WTC11 (cell line): Measurements from ENCODE around the gene LYPLA2. TPM values are rescaled to one million over a fixed set of nuclear protein-coding genes. Genes with fewer than 3 reads are reported as not detected.
"Not testable (repeated sequence)": the region's sequence is repeated elsewhere in the genome, so short reads cannot be mapped to it uniquely, and the experiment has no call there.

Experiments
- ATAC-seq: fragments of 200-7000 bp; cut with Tn5 transposase; 2 replicates; pipeline ENCODE4 v1.10.0; 2021; ENCODE audit warnings: mild to moderate bottlenecking, moderate library complexity
- CTCF ChIA-PET: fragments of 300-600 bp; sonication (Branson Sonifier 250); formaldehyde crosslinking; loops from one replicate; lab custom pipeline; 2021; ENCODE audit warnings: antibody characterized with exemption; lab: Charles Lee
- POLR2A ChIA-PET: fragments of 350-600 bp; sonication (Branson Sonifier 250); formaldehyde crosslinking; loops from one replicate; lab custom pipeline; 2021; ENCODE audit warnings: antibody characterized with exemption; lab: Charles Lee
- DNase-seq: peaks from one replicate; pipeline ENCODE4 v3.0.0; 2021; ENCODE audit warnings: low spot score
- H3K27ac Mint-ChIP-seq: 2 replicates; pipeline ENCODE4 v1.8.0; 2021; ENCODE audit warnings: mixed read lengths
- H3K27me3 Mint-ChIP-seq: 2 replicates; pipeline ENCODE4 v1.8.0; 2021; ENCODE audit warnings: low read depth, mild to moderate bottlenecking, moderate library complexity, mixed read lengths
- H3K36me3 Mint-ChIP-seq: 2 replicates; pipeline ENCODE4 v1.8.0; 2021; ENCODE audit warnings: mixed read lengths
- H3K4me1 Mint-ChIP-seq: 2 replicates; pipeline ENCODE4 v1.8.0; 2022; ENCODE audit warnings: mixed read lengths
- H3K4me3 Mint-ChIP-seq: 2 replicates; pipeline ENCODE4 v1.8.0; 2021; ENCODE audit warnings: mild to moderate bottlenecking, moderate library complexity, mixed read lengths
- H3K9me3 Mint-ChIP-seq: 2 replicates; pipeline ENCODE4 v1.8.0; 2021; ENCODE audit warnings: mixed read lengths
- ATF1 ChIP-seq: sonication (generic); formaldehyde crosslinking; IDR thresholded peaks from 2 replicates; pipeline ENCODE4 v1.8.1; 2023; ENCODE audit warnings: mild to moderate bottlenecking, moderate library complexity, missing genetic modification reagents
- HMGA2 ChIP-seq: fragments of 250-450 bp; sonication (Bioruptor Pico); IDR thresholded peaks from 2 replicates; pipeline ENCODE4 v1.4.0; 2021; ENCODE audit warnings: mild to moderate bottlenecking, moderate library complexity
- IRF2 ChIP-seq: sonication (generic); formaldehyde crosslinking; IDR thresholded peaks from 2 replicates; pipeline ENCODE4 v1.8.0; 2022; ENCODE audit warnings: low read depth, missing genetic modification reagents, borderline replicate concordance
- NFATC4 ChIP-seq: fragments of 250-450 bp; sonication (Bioruptor Pico); IDR thresholded peaks from 2 replicates; pipeline ENCODE4 v1.9.0; 2021; ENCODE audit warnings: mild to moderate bottlenecking
- SP1 ChIP-seq: sonication (generic); formaldehyde crosslinking; conservative IDR thresholded peaks from 2 replicates; pipeline ENCODE4 v1.8.1; 2022; ENCODE audit warnings: missing genetic modification reagents
- ZNF423 ChIP-seq: fragments of 250-450 bp; sonication (Bioruptor Pico); IDR thresholded peaks from 2 replicates; pipeline ENCODE4 v2.1.2; 2022; ENCODE audit warnings: mild to moderate bottlenecking, moderate library complexity
- total RNA-seq: library from RNA; stranded (reverse); gene quantifications from 3 replicates; pipeline ENCODE4 v1.2.3, GENCODE V29; 2021
- TF ChIP-seq, protein P1 (sequence below): sonication (generic); formaldehyde crosslinking; IDR thresholded peaks from 2 replicates; pipeline ENCODE4 v1.8.0; 2023; ENCODE audit warnings: mild to moderate bottlenecking, missing genetic modification reagents
- TF ChIP-seq, protein P2 (sequence below): sonication (generic); formaldehyde crosslinking; IDR thresholded peaks from 2 replicates; pipeline ENCODE4 v1.8.1; 2023; ENCODE audit warnings: mild to moderate bottlenecking, missing genetic modification reagents, moderate library complexity
- TF ChIP-seq, protein P3 (sequence below): fragments of 250-450 bp; sonication (Bioruptor Pico); IDR thresholded peaks from 2 replicates; pipeline ENCODE4 v1.9.0; 2021; ENCODE audit warnings: mild to moderate bottlenecking, borderline replicate concordance
- TF ChIP-seq, protein P4 (sequence below): sonication (generic); formaldehyde crosslinking; IDR thresholded peaks from 2 replicates; pipeline ENCODE4 v1.8.1; 2022; ENCODE audit warnings: missing genetic modification reagents, borderline replicate concordance
- TF ChIP-seq, protein P5 (sequence below): sonication (generic); formaldehyde crosslinking; IDR thresholded peaks from 2 replicates; pipeline ENCODE4 v1.8.1; 2023; ENCODE audit warnings: mild to moderate bottlenecking, moderate library complexity, missing genetic modification reagents
- TF ChIP-seq, protein P6 (sequence below): sonication (generic); formaldehyde crosslinking; conservative IDR thresholded peaks from 2 replicates; pipeline ENCODE4 v1.8.1; 2023; ENCODE audit warnings: mild to moderate bottlenecking, low read depth, missing genetic modification reagents, moderate library complexity

The LYPLA2 gene
- total RNA-seq, 1 experiment from 2014 or later, result 164 TPM

DNA sequence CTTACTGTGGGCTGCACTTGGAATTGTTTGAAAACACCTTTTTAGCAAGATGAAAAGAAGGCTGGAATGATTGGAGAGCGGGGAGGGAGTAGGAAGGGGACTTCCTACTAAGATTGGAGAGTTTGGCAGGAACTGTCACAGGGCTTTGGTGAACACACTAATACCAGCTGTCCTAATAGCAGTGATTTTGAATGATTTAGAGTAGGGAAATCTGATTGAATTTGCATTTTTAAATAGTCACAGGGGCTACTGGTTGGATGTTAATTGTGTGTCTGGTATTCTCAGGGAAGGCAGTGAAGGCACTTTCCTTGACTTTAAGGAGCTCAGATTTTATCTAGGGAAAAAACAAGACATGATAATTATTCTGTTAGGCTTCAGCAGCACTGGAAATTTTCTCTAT, 36.8 kb downstream of the LYPLA2 start (continued):
- TF ChIP-seq, protein P1, sequence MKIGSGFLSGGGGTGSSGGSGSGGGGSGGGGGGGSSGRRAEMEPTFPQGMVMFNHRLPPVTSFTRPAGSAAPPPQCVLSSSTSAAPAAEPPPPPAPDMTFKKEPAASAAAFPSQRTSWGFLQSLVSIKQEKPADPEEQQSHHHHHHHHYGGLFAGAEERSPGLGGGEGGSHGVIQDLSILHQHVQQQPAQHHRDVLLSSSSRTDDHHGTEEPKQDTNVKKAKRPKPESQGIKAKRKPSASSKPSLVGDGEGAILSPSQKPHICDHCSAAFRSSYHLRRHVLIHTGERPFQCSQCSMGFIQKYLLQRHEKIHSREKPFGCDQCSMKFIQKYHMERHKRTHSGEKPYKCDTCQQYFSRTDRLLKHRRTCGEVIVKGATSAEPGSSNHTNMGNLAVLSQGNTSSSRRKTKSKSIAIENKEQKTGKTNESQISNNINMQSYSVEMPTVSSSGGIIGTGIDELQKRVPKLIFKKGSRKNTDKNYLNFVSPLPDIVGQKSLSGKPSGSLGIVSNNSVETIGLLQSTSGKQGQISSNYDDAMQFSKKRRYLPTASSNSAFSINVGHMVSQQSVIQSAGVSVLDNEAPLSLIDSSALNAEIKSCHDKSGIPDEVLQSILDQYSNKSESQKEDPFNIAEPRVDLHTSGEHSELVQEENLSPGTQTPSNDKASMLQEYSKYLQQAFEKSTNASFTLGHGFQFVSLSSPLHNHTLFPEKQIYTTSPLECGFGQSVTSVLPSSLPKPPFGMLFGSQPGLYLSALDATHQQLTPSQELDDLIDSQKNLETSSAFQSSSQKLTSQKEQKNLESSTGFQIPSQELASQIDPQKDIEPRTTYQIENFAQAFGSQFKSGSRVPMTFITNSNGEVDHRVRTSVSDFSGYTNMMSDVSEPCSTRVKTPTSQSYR (CRISPR knock-in tag), result no peak
- TF ChIP-seq ATF1 (CRISPR knock-in tag) (no peak), ZNF423 (CRISPR knock-in tag) (no peak), IRF2 (no peak)
- TF ChIP-seq, protein P2, sequence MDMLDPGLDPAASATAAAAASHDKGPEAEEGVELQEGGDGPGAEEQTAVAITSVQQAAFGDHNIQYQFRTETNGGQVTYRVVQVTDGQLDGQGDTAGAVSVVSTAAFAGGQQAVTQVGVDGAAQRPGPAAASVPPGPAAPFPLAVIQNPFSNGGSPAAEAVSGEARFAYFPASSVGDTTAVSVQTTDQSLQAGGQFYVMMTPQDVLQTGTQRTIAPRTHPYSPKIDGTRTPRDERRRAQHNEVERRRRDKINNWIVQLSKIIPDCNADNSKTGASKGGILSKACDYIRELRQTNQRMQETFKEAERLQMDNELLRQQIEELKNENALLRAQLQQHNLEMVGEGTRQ, result no peak

DNA sequence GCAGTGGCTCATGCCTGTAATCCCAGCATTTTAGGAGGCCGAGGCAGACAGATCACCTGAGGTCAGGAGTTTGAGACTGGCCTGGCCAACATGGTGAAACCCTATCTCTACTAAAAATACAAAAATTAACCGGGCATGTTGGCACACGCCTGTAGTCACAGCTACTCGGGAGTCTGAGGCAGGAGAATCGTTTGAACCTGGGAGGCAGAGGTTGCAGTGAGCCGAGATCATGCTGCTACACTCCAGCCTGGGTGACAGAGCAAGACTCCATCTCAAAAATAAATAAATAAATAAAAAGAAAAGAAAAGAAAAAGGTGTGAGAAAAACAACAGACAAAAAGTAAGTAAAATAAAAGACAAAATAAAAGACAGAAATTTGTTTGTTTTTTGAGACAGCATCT, 43.2 kb downstream of the LYPLA2 start:
- ATAC-seq, DNase-seq, H3K4me3 Mint-ChIP-seq, H3K27ac Mint-ChIP-seq, POLR2A ChIA-PET, H3K9me3 Mint-ChIP-seq, H3K4me1 Mint-ChIP-seq, H3K36me3 Mint-ChIP-seq: not testable (repeated sequence)
- CTCF ChIA-PET, result interaction anchor here (1.3 kb wide), 1 partner anchor 33 kb away, joined by 3 read pairs; no protein-coding TSS in a partner anchor
- peaks cover 20% of the 10 kb centered on the region for H3K27me3 Mint-ChIP-seq

DNA sequence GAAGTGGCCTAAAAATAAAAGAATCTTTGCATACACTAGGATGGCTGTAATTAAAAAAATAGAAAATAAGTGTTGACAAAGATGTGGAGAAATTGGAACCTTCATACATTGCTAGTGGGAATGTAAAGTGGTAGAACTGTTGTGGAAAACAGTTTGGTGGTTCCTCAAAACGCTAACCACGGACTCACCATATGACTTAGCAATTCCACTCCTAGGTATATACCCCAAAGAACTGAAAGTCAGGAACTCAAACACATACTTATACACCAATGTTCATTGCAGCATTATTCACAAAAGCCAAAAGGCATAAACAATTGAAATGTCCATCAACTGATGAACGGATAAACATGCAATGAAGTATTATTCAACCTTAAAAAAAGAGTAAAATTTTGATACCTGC, 45.1 kb downstream of the LYPLA2 start:
- no peak overlapping the region for H3K27ac Mint-ChIP-seq
- CTCF ChIA-PET, result interaction anchor here (1.4 kb wide), 1 partner anchor 25 kb away, joined by 5 read pairs; no protein-coding TSS in a partner anchor
- DNase-seq, result no peak
- POLR2A ChIA-PET, result no interaction called here
- no peak overlapping the region for H3K4me3 Mint-ChIP-seq
- TF ChIP-seq, protein P3, sequence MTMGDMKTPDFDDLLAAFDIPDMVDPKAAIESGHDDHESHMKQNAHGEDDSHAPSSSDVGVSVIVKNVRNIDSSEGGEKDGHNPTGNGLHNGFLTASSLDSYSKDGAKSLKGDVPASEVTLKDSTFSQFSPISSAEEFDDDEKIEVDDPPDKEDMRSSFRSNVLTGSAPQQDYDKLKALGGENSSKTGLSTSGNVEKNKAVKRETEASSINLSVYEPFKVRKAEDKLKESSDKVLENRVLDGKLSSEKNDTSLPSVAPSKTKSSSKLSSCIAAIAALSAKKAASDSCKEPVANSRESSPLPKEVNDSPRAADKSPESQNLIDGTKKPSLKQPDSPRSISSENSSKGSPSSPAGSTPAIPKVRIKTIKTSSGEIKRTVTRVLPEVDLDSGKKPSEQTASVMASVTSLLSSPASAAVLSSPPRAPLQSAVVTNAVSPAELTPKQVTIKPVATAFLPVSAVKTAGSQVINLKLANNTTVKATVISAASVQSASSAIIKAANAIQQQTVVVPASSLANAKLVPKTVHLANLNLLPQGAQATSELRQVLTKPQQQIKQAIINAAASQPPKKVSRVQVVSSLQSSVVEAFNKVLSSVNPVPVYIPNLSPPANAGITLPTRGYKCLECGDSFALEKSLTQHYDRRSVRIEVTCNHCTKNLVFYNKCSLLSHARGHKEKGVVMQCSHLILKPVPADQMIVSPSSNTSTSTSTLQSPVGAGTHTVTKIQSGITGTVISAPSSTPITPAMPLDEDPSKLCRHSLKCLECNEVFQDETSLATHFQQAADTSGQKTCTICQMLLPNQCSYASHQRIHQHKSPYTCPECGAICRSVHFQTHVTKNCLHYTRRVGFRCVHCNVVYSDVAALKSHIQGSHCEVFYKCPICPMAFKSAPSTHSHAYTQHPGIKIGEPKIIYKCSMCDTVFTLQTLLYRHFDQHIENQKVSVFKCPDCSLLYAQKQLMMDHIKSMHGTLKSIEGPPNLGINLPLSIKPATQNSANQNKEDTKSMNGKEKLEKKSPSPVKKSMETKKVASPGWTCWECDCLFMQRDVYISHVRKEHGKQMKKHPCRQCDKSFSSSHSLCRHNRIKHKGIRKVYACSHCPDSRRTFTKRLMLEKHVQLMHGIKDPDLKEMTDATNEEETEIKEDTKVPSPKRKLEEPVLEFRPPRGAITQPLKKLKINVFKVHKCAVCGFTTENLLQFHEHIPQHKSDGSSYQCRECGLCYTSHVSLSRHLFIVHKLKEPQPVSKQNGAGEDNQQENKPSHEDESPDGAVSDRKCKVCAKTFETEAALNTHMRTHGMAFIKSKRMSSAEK, result no peak
- TF ChIP-seq, all 79 proteins: peak for 0
- no peaks in the 10 kb centered on the region for H3K9me3 Mint-ChIP-seq
- peaks cover 8% of the 10 kb centered on the region for H3K4me1 Mint-ChIP-seq
- H3K36me3 Mint-ChIP-seq, result no peaks in the 10 kb centered on the region
- H3K27me3 Mint-ChIP-seq, result peaks cover 22% of the 10 kb centered on the region
- no peak for ATAC-seq

DNA sequence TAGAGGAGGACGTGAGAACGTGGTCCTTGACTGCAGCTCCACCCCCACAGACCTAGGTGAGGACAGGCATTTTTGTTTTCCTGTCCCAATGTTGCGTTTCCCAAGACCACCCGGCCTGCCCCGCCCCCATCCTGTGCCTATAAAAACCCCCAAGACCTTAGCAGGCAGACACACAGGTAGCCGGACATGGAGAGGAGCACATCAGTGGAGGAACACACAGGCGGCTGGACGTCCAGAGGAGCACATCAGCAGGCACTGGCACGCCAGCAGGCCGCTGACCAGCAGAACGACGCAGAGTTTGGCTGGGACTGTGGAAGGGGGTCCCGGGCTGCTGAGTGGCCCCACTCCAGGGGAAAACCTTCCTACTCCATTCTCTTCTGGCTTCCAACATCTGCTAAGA, 47.0 kb downstream of the LYPLA2 start:
- CTCF ChIA-PET, result interaction anchor here (0.8 to 1.0 kb wide), 3 partner anchors 27 to 79 kb away, joined by 3 to 4 read pairs (median 3); no protein-coding TSS in a partner anchor
- DNase-seq, result peak; percentile 16

DNA sequence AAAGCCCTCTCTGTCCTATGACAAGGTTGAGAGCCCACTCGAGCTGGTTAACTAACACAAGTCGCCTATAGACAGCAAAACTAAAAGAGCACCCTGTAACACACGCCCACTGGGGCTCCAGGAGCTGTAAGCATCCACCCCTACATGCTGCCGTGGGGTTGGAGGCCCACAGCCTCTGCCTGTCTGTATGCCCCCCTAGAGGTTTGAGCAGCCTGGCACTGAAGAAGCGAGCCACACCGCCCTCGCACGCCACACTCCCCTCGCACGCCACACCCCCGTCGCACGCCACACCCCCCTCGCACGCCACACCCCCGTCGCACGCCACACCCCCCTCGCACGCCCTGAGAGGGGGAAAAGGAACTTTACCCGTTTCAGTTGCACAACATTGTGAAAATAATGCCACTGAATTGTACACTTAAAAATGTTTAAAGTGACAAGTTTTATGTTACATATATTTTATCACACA, 47.5 kb downstream of the LYPLA2 start:
- ChIA-PET POLR2A (no interaction called here), CTCF (interaction anchor here (0.8 to 1.0 kb wide), 3 partner anchors 27 to 78 kb away, joined by 3 to 4 read pairs (median 3); no protein-coding TSS in a partner anchor)
- peaks cover 8% of the 10 kb centered on the region for H3K4me1 Mint-ChIP-seq
- DNase-seq, result peak; percentile 58
- H3K9me3 Mint-ChIP-seq, result no peaks in the 10 kb centered on the region
- H3K27me3 Mint-ChIP-seq, result peaks cover 35% of the 10 kb centered on the region
- peak; percentile 99 for ATAC-seq
- no peaks in the 10 kb centered on the region for H3K36me3 Mint-ChIP-seq
- H3K4me3 Mint-ChIP-seq, result peak overlapping the region; percentile 73
- no peak overlapping the region for H3K27ac Mint-ChIP-seq
- TF ChIP-seq SP1 (no peak; the same call in 1 of the 2 replicates), HMGA2 (no peak)
- TF ChIP-seq, protein P4, sequence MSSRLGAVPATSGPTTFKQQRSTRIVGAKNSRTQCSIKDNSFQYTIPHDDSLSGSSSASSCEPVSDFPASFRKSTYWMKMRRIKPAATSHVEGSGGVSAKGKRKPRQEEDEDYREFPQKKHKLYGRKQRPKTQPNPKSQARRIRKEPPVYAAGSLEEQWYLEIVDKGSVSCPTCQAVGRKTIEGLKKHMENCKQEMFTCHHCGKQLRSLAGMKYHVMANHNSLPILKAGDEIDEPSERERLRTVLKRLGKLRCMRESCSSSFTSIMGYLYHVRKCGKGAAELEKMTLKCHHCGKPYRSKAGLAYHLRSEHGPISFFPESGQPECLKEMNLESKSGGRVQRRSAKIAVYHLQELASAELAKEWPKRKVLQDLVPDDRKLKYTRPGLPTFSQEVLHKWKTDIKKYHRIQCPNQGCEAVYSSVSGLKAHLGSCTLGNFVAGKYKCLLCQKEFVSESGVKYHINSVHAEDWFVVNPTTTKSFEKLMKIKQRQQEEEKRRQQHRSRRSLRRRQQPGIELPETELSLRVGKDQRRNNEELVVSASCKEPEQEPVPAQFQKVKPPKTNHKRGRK (CRISPR knock-in tag), result no peak
- TF ChIP-seq, protein P5, sequence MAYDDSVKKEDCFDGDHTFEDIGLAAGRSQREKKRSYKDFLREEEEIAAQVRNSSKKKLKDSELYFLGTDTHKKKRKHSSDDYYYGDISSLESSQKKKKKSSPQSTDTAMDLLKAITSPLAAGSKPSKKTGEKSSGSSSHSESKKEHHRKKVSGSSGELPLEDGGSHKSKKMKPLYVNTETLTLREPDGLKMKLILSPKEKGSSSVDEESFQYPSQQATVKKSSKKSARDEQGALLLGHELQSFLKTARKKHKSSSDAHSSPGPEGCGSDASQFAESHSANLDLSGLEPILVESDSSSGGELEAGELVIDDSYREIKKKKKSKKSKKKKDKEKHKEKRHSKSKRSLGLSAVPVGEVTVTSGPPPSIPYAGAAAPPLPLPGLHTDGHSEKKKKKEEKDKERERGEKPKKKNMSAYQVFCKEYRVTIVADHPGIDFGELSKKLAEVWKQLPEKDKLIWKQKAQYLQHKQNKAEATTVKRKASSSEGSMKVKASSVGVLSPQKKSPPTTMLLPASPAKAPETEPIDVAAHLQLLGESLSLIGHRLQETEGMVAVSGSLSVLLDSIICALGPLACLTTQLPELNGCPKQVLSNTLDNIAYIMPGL (CRISPR knock-in tag), result no peak
- TF ChIP-seq, protein P6, sequence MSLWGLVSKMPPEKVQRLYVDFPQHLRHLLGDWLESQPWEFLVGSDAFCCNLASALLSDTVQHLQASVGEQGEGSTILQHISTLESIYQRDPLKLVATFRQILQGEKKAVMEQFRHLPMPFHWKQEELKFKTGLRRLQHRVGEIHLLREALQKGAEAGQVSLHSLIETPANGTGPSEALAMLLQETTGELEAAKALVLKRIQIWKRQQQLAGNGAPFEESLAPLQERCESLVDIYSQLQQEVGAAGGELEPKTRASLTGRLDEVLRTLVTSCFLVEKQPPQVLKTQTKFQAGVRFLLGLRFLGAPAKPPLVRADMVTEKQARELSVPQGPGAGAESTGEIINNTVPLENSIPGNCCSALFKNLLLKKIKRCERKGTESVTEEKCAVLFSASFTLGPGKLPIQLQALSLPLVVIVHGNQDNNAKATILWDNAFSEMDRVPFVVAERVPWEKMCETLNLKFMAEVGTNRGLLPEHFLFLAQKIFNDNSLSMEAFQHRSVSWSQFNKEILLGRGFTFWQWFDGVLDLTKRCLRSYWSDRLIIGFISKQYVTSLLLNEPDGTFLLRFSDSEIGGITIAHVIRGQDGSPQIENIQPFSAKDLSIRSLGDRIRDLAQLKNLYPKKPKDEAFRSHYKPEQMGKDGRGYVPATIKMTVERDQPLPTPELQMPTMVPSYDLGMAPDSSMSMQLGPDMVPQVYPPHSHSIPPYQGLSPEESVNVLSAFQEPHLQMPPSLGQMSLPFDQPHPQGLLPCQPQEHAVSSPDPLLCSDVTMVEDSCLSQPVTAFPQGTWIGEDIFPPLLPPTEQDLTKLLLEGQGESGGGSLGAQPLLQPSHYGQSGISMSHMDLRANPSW, result no peak

More for the DNA sequence above, 47.0 kb downstream of the LYPLA2 start:
- peak; percentile 18 for ATAC-seq
- Mint-ChIP-seq H3K27ac (no peak overlapping the region), H3K36me3 (no peaks in the 10 kb centered on the region), H3K4me3 (peak overlapping the region; percentile 73), H3K9me3 (no peaks in the 10 kb centered on the region), H3K4me1 (peaks cover 8% of the 10 kb centered on the region), H3K27me3 (peaks cover 35% of the 10 kb centered on the region)
- POLR2A ChIA-PET, result no interaction called here
- no peak for TF ChIP-seq NFATC4 (CRISPR knock-in tag)
